Urothelium cell line (cell line): ENCODE measurements around the gene STH.

Source experiments
- DNase-seq: peaks from one replicate; pipeline ENCODE4 v3.0.0; 2011; ENCODE audit warnings: low spot score, mixed read lengths
- FAIRE-seq: peaks from 2 replicates; lab custom pipeline; 2011; peaks lifted over from hg19 to GRCh38; lab: Jason Lieb, UNC

The STH gene

DNA sequence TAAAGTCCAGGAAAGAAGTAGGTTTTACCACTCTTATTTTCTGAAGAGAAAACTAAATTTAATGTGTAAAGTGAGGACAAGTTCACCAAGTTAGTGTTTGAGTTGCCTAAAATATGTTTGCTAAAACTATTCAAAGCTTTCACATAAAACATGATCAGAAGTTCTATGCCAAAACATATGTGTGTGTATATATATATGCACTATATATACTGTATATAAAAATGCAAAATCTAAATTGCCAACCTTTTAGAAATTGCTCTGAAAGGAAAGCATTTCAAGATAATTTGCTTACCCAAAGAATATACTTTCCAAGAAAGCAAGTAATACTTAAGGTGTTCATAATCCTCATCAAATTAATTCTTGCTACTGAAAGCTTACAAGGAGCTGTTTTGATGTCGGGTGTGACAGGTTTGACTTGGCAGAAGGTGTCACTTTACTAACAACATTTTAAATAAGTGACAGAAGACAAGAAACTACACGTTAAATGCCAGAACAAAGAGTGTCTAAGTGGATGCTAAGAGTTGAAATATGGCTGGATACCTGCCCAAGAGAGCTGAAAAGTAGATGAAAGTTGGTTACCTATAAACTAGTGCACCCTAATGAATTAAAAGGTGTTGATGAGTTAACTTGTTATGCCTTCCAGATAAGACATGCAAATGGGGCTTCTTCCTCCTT lies 32.3 kb upstream of the STH start:
- FAIRE-seq = no peak
- DNase-seq = no peak

- FAIRE-seq (no peak), DNase-seq (no peak)
These were observed 31.7 kb upstream of the STH start for GRCh38 chr17:45967378-45967777.

DNA sequence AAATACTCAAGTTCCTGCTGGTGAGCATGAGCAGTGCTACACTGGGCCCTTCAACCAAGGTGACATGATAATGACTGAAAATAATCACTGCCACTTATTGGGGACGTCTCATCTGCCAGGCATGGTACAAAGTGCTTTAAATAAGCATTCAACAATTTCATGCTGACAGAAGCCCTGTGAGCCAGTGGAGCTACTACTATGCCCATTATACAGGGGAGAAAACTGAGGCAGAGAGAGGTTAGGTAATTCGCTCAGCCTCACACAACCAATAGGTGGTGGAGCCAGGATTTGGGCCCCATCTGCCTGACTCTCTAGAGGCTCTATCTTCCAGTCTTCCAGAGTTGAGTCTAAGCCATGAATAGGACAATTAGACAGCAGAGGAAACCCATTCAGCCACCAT lies 30.3 kb upstream of the STH start:
- DNase-seq (no peak), FAIRE-seq (no peak)

GRCh38 chr17:45969726-45970125 lies 29.3 kb upstream of the STH start:
- peak; percentile 97 for FAIRE-seq

DNA sequence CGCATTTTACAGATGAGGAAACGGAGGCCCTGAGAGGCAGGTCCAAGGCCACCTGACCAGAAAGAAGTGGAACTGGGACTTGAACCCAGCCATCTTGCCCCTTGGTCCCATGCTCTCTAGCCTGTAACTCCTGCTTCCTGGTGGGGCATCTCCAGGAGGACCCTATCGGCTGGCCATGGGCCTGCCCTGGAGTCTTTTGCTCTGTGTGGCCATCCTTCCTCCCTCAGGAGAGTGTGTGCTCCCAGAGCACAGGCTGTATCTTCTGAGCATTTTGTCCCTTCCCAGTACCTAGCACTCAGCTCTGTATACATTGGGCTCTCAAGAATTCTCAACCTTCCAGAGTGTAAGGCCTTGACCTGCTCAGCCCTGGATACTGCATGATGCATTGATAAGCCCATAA lies 28.4 kb upstream of the STH start:
- FAIRE-seq = no peak

More at GRCh38 chr17:45969726-45970125, 29.3 kb upstream of the STH start:
- DNase-seq = no peak

DNA sequence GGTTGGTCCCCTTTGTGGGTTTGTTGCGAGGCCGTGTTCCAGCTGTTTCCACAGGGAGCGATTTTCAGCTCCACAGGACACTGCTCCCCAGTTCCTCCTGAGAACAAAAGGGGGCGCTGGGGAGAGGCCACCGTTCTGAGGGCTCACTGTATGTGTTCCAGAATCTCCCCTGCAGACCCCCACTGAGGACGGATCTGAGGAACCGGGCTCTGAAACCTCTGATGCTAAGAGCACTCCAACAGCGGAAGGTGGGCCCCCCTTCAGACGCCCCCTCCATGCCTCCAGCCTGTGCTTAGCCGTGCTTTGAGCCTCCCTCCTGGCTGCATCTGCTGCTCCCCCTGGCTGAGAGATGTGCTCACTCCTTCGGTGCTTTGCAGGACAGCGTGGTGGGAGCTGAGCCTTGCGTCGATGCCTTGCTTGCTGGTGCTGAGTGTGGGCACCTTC lies 27.3 kb upstream of the STH start:
- DNase-seq (no peak), FAIRE-seq (no peak)

More for the DNA sequence above, 28.4 kb upstream of the STH start:
- DNase-seq = no peak

DNA sequence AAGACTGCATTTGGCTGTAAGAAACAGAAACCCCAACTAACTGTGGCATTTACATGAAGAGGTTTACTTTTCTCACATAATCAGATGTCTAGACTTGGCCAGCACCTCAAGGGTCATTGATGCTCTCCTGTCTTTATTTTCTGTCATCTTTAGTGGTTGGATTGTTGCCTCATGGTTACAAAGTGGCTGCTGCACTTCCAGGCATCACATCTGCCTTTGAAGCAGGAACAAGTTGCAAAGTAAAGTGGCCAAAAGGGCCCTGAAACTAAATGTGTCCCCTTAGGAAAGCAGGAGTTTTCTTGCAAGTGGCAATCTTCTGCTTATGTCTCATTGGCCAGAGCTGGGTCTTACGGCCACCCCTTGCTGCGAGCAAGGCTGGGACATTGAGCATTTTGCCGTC lies 26.5 kb upstream of the STH start:
- no peak for DNase-seq
- FAIRE-seq = no peak

DNA sequence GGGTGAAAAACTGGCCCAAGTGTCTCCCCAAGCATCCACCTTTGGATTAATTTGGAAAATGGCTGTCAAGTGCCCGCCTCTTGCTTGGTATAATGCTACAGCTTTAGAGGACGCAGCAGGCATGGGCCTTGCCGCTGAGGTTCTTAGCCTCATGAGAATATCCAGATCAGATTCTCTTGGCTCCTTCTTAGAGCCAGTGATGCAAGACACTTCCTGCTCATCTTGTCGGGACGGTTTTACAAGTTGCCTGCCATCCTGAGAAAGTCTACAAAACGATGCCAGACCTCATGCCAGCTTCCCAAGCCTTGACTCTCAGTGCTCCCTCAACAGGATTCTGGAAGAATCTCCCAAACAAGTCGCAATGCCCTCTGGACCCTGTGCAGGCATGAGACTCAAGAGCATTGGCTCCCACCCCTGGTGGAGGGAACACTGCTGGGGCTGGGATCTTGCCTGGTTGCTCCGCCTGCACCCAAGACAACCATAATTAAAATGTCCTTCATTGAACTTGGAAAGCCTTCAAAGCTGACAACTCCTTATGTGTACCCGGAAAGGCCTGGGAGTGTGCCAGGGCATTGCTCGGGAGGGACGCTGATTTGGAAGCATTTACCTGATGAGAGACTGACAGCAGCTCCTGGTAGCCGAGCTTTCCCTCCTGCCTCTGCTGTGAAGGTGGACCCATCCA lies 25.8 kb upstream of the STH start:
- DNase-seq (no peak), FAIRE-seq (no peak)

GRCh38 chr17:45973946-45974859 lies 24.8 kb upstream of the STH start:
- DNase-seq (no peak), FAIRE-seq (no peak)

- no peak for DNase-seq
- FAIRE-seq = no peak
These were observed 24.0 kb upstream of the STH start for GRCh38 chr17:45974916-45975630.

- FAIRE-seq (no peak), DNase-seq (no peak)
These were observed 23.3 kb upstream of the STH start for GRCh38 chr17:45975640-45976295.

DNA sequence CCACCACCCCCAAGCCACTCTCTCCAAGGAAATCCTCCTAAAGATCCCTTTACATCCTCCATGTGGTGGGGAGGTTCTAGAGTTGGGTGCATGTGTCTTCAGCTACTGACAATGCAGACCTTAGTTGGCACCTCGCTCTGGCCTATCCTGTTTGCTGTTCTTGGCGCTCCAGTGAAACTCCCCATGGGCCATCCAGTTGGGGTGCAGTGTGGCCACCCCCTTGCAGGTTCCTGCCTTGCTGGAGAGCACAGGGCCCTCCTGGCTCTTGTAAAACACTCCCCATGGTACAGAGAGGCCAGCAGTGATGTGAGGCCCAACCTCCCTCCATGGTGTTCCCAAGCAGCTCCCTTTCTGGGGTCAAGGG lies 22.7 kb upstream of the STH start:
- FAIRE-seq = no peak

DNA sequence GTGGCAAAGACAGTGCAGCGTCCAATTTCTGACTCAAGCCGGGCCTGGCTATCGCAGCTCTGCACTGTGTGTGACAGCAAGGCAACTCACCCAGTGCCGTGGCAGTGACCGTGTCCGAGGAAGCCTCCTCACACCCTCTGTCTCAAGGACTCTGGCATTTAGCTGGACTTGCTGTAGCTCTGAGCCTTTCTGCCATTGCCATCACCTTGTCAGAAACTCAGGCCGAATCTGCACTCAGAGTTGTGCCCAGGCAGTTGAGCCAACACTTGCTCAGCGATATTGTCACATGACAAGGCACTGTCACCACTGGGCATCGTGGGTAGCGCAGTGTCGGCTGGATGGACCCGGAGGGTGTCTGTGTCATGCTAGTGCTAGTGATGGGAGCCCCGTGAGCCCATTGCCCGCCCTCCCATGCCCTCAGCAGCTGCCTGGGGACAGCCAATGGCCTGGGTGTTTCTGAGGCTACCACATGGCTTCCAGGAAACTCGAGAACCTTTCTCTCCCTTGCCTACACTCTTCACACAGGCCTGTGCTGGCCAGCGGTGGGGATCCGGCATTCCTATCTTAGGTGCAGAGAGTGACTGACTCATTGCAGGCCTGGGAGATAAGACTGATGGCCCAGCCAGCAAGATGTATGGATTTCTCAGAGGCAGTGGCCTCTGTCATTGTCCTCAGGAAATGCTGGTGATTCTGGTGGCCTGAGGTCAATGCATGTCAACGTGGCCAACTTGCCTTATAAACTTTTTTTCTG lies 22.1 kb upstream of the STH start:
- DNase-seq = no peak
- FAIRE-seq = peak; percentile 55

More for the DNA sequence above, 22.7 kb upstream of the STH start:
- no peak for DNase-seq

DNA sequence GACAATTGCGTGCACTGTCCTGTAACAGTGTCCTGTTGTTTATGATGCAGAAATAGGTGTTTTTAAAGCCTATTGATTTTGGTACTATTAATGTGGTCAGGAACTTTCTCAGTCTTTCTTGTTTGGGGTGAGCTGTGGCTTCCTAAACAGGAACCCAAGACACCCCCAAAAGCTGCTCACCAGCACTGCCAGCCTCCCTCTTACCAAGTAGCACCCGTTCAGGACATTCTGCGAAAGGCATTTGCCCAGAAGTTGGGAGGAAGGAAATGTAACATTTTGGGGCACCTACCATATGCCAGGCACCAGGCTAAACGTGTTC lies 21.6 kb upstream of the STH start:
- DNase-seq (no peak), FAIRE-seq (no peak)

GRCh38 chr17:45977976-45978626 lies 20.9 kb upstream of the STH start:
- DNase-seq = no peak
- peak; percentile 27 for FAIRE-seq

DNA sequence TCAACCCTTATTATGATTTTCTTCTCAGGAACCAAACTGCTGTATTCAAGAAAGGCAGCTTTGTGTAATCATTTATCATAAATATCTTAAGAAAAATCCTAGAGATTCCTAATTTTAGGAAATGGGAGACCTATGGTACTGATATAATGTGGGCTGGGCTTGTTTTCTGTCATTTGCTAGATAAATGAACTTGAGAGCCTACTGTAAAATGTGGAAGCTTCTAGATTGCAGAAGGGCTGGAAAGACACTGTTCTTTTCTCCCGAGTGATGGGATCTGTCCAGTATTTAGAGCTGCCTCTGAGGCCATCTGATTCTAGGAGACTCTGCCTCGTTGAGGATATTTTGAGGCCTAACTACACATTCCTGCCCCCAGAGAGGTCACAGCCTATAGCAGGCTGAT lies 19.9 kb upstream of the STH start:
- DNase-seq (no peak), FAIRE-seq (no peak)

- DNase-seq (no peak), FAIRE-seq (no peak)
These were observed 18.2 kb upstream of the STH start for GRCh38 chr17:45980855-45981254.

- FAIRE-seq = no peak
- DNase-seq = no peak
These were observed 17.7 kb upstream of the STH start for GRCh38 chr17:45981306-45981705.
